Measurements from ENCODE around the gene DIO1.

DIO1 gene

GRCh38 chr1:53957194-53957818, 63.3 kb downstream of the DIO1 start:
- peaks cover 6% of the 10 kb centered on the region for H3K4me1 ChIP-seq (ENCODE audit: control insufficient read depth, insufficient read depth, low read length)
- peaks cover 7% of the 10 kb centered on the region for H3K36me3 ChIP-seq (ENCODE audit: control insufficient read depth, insufficient read depth, low read length)
- no peaks in the 10 kb centered on the region for H3K27me3 ChIP-seq (ENCODE audit: control insufficient read depth, insufficient read depth, low read length)
- H3K4me3 ChIP-seq (ENCODE audit: low read depth, low read length) = no peak overlapping the region
- no peaks in the 10 kb centered on the region for H3K9me3 ChIP-seq (ENCODE audit: control insufficient read depth, insufficient read depth, low read length)
- H3K9ac ChIP-seq (ENCODE audit: low read depth, low read length) = no peak overlapping the region

GRCh38 chr1:53959664-53960250, 65.8 kb downstream of the DIO1 start:
- Histone ChIP-seq H3K9me3 (ENCODE audit: control insufficient read depth, insufficient read depth, low read length) (no peaks in the 10 kb centered on the region), H3K9ac (ENCODE audit: low read depth, low read length) (no peak overlapping the region), H3K4me3 (ENCODE audit: low read depth, low read length) (no peak overlapping the region), H3K4me1 (ENCODE audit: control insufficient read depth, insufficient read depth, low read length) (peaks cover 6% of the 10 kb centered on the region), H3K36me3 (ENCODE audit: control insufficient read depth, insufficient read depth, low read length) (peaks cover 16% of the 10 kb centered on the region), H3K27me3 (ENCODE audit: control insufficient read depth, insufficient read depth, low read length) (no peaks in the 10 kb centered on the region)
